ENCODE results near the gene CDX1.
A peak's percentile ranks its signal among the peaks of the same experiment; 100 is the strongest.

Gene CDX1

DNA sequence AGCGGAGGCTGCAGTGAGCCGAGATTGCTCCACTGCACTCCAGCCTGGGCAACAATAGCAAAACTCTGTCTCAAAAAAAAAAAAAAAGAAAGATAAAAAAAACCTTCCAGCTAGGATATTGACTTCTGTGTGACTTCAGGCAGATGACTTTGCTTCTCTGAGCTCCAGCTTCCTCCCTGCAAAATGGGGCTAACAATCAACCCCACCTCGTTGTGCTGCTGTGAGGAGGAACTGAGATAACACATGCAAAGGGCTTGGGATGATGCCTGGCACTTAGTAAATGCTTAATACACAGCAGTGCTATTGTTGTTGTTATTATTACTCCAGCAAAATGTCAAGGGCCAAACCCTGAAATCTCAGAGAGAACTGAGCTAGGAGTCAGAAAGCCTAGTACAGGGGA, 3.5 kb upstream of the CDX1 start:
- TF ChIP-seq, protein P1, sequence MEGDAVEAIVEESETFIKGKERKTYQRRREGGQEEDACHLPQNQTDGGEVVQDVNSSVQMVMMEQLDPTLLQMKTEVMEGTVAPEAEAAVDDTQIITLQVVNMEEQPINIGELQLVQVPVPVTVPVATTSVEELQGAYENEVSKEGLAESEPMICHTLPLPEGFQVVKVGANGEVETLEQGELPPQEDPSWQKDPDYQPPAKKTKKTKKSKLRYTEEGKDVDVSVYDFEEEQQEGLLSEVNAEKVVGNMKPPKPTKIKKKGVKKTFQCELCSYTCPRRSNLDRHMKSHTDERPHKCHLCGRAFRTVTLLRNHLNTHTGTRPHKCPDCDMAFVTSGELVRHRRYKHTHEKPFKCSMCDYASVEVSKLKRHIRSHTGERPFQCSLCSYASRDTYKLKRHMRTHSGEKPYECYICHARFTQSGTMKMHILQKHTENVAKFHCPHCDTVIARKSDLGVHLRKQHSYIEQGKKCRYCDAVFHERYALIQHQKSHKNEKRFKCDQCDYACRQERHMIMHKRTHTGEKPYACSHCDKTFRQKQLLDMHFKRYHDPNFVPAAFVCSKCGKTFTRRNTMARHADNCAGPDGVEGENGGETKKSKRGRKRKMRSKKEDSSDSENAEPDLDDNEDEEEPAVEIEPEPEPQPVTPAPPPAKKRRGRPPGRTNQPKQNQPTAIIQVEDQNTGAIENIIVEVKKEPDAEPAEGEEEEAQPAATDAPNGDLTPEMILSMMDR (IDR thresholded peaks at IDR 0.05; ENCODE audit: borderline replicate concordance, insufficient read depth, low read depth, low read length): no peak

GRCh38 chr5:150163547-150164059, 3.0 kb upstream of the CDX1 start:
- TF ChIP-seq, protein P1 (IDR thresholded peaks at IDR 0.05; ENCODE audit: borderline replicate concordance, insufficient read depth, low read depth, low read length): no peak
- H3K4me3 ChIP-seq (ENCODE audit: low read depth, low read length): no peak overlapping the region

More for the DNA sequence above, 3.5 kb upstream of the CDX1 start:
- H3K4me3 ChIP-seq (ENCODE audit: low read depth, low read length): no peak overlapping the region

GRCh38 chr5:150164211-150164980, 2.2 kb upstream of the CDX1 start:
- no peak overlapping the region for H3K4me3 ChIP-seq (ENCODE audit: low read depth, low read length)
- TF ChIP-seq, protein P1 (IDR thresholded peaks at IDR 0.05; ENCODE audit: borderline replicate concordance, insufficient read depth, low read depth, low read length): no peak

GRCh38 chr5:150166037-150166649, 435 bp upstream of the CDX1 start:
- no peak overlapping the region for H3K4me3 ChIP-seq (ENCODE audit: low read depth, low read length)
- TF ChIP-seq, protein P1 (IDR thresholded peaks at IDR 0.05; ENCODE audit: borderline replicate concordance, insufficient read depth, low read depth, low read length): no peak

GRCh38 chr5:150167512-150167850, 903 bp downstream of the CDX1 start:
- TF ChIP-seq, protein P1 (IDR thresholded peaks at IDR 0.05; ENCODE audit: borderline replicate concordance, insufficient read depth, low read depth, low read length): no peak
- H3K4me3 ChIP-seq (ENCODE audit: low read depth, low read length): no peak overlapping the region

- H3K4me3 ChIP-seq (ENCODE audit: low read depth, low read length): no peak overlapping the region
- TF ChIP-seq, protein P1 (IDR thresholded peaks at IDR 0.05; ENCODE audit: borderline replicate concordance, insufficient read depth, low read depth, low read length): 0 out of 2 replicates have a peak, but pooled peaks have one; percentile 22
Observed at GRCh38 chr5:150167908-150168307, 1.3 kb downstream of the CDX1 start.

GRCh38 chr5:150168864-150169263, 2.3 kb downstream of the CDX1 start:
- H3K4me3 ChIP-seq (ENCODE audit: low read depth, low read length): no peak overlapping the region

More at GRCh38 chr5:150168864-150169263, 2.3 kb downstream of the CDX1 start:
- TF ChIP-seq, protein P1 (IDR thresholded peaks at IDR 0.05; ENCODE audit: borderline replicate concordance, insufficient read depth, low read depth, low read length): no peak
